GM12874 (cell line): Measurements from ENCODE around the gene RNF10.

ENCODE experiments used
- TF ChIP-seq, protein P1 (sequence below): IDR thresholded peaks from 2 replicates; pipeline ENCODE4 v1.5.1; 2011; ENCODE audit warnings: low read depth, mild to moderate bottlenecking, control low read depth, low read length, moderate library complexity; ENCODE audit not compliant: insufficient read depth

The RNF10 gene

DNA sequence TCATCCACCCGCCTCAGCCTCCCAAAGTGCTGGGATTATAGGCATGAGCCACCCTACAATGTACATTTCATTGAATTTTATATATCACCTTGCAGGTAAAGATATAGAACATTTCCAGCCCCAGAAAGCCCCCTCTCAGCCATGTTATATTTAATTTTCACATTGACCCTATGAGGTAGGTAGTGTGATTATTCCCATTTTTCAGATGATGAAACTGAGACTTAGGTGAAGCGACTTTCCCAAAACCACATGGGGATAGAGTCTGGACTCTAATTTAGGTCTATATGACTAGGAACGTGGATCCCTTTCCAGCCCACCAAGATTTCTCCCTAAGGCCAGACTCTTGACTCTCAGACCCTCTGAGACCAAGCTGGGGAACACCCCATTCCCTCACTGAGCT is 62.7 kb downstream of the RNF10 start:
- TF ChIP-seq, protein P1, sequence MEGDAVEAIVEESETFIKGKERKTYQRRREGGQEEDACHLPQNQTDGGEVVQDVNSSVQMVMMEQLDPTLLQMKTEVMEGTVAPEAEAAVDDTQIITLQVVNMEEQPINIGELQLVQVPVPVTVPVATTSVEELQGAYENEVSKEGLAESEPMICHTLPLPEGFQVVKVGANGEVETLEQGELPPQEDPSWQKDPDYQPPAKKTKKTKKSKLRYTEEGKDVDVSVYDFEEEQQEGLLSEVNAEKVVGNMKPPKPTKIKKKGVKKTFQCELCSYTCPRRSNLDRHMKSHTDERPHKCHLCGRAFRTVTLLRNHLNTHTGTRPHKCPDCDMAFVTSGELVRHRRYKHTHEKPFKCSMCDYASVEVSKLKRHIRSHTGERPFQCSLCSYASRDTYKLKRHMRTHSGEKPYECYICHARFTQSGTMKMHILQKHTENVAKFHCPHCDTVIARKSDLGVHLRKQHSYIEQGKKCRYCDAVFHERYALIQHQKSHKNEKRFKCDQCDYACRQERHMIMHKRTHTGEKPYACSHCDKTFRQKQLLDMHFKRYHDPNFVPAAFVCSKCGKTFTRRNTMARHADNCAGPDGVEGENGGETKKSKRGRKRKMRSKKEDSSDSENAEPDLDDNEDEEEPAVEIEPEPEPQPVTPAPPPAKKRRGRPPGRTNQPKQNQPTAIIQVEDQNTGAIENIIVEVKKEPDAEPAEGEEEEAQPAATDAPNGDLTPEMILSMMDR = no peak

DNA sequence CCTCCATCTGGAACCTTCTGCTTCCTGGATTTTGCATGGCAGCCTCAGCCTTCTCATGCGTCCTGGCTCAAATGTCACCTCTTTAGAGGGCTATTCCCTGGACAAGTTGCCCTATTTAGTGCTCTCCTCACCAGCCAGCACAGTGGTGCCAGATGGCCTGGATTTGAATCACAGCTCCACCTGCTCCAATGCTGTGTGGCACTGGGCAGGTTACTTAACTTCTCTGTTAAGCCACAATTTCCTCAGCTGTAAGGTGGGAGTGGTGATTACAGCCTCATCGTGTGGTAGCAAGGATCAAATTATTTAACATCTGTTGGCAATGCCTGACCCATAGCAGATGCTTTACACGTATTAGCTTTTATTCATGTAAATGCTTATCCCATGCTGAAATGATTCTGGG is 63.7 kb downstream of the RNF10 start:
- TF ChIP-seq, protein P1 = no peak

DNA sequence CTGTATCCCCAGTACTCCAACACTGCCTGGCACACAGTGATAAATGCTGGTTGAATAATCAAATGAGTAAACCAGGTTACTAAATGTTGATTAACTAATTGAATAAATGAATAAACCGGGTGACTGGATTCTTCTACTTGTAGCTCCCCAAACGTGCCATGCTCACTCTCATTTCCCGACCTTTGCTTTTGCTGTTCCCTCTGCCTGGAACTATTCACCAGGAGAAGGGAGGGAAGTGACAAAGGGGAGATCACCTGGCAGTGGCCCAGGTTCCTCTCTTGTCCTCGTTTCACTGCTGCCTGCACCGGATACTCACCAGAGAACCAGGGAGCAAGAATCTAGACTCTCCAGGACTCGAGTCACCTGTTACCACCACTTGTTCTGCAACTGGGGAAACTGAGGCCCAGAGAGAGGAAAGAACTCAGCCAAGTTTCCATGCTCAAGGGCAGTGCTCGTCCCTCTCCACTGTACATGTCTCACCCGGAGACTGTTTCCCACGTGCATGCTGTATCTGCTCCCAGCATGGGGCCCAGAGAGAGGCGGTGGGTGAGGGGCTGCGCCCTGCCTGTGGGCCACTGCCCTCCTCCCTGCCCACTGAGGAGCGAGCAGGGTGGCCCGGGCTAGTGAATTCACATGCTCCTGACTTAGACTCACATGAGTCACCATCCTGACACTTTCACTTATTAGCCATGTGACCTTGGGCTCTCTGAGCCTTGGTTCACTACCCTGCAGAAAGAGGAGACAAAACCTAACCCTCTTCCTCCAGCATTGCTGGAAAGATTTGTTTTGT is 64.7 kb downstream of the RNF10 start:
- TF ChIP-seq, protein P1 = no peak

DNA sequence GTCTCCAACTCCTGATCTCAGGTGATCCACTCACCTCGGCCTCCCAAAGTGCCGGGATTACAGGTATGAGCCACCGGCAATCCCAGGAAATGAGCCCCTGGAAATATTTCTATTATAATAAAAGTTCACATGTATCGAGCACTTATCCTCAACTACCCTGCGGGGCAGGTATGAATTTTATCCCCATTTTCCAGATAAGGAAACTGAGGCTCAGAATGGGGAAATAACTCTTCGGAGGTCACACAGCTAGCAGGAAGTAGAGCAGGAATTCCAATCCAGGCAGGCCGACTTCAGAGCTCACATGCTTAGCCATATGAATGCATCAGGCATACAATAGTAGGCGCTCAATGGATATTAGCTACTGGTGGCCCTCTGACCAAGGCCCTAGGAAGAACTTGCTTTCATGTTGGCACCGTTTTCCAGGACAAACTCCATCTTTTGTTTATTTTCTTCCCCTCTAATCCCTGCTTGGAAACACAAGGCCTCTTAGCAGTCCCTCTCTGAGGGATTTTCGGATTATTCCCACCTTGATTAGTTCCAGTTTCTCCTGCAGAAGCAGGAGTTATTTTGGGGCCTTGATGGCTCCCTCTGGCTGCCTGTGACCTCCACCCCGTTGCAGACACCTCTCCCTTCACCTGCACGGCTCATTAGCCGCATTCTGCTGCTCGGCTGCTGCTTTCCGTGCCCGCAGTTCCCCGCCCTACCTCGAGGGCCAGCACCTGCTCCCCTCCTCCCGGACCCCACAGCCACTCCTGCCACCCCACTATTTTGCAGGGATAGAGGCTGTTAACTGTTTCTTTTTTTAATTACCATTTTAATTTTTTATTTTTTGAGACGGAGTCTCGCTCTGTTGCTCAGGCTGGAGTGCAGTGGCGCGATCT is 65.8 kb downstream of the RNF10 start:
- TF ChIP-seq, protein P1 = no peak

DNA sequence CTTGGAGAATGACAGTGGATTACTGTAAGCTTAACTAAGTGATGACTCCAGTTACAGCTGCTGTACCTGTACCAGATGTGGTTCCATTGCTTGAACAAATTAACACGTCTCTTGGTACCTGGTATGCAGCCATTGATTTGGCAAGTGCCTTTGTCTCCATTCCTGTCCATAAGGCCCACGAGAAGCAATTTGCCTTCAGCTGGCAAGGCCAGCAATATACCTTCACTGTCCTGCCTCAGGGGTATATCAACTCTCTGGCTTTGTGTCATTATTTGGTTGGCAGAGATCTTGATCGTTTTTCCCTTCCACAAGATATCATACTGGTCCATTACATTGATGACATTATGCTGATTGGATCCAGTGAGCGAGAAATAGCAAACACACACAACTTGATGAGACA is 76.4 kb downstream of the RNF10 start:
- TF ChIP-seq, protein P1 = no peak

DNA sequence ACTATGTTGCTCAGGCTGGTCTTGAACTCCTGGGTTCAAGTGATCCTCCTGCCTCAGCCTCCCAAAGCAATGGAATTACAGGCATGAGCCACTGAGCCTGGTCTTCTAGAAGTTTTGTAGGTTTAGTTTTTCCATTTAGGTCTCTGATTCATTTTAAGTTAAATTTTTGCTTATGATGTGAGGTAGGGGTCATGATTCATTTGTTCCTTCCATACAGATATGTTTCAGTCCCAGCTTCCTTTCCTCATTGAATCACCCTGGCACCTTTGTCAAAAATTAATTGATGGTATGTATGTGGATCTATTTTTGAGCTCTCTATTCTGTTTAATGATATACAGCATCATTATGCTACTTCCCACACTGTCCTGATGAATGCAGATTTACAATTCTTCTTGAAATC is 80.7 kb downstream of the RNF10 start:
- TF ChIP-seq, protein P1 = no peak

DNA sequence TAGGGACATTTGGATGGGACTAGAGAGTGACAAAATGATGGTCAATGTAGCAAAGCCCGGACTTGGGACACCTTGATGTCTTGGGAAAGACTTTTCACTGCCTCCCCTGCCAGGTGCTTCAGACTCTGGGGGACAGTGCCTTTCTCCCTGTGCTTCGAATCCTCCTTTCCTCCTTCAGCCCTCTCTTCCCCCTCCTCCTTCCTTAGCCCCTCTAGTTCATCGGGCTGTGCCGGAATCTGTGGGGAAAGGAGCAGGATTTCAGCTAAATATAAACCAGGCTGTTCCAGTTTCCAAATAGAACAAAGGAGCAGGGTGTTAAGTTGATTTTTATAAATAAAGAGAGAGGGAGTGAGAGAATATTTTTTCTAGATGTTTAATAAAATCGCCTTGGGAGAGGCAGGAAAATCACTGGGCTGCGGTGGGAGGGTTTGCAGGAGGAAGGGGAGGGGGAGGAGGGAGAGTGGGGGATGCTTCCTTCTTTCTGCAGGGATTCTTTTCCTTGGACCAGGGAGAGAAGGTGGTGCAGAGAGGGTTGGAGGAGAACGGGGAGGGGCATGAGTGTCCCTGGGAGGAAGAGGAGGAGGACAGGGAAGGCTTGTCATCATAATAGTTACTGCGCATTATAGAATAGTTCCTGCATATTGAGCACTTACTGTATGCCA is 84.9 kb downstream of the RNF10 start:
- TF ChIP-seq, protein P1 = no peak
